Neutrophil (primary cell): Measurements from ENCODE around the gene CALM1.
A peak's percentile ranks its signal among the peaks of the same experiment; 100 is the strongest.

Experiments
- H3K27ac ChIP-seq: fragments of 200-600 bp; sonication (generic); 2 replicates; pipeline ENCODE4 v1.5.1; 2016; ENCODE audit warnings: mild to moderate bottlenecking, moderate library complexity
- H3K27me3 ChIP-seq: fragments of 200-600 bp; sonication (generic); 2 replicates; pipeline ENCODE4 v1.6.0; 2016; ENCODE audit warnings: mild to moderate bottlenecking
- H3K36me3 ChIP-seq: fragments of 200-600 bp; sonication (generic); 2 replicates; pipeline ENCODE4 v1.5.1; 2017
- H3K4me1 ChIP-seq, 2 experiments: fragments of 200-600 bp in 1 of 2; sonication (generic) in 1 of 2; 1 replicate in 1 of 2; 2 replicates in 1 of 2; pipeline versions ENCODE4 v1.5.1 to v1.6.1; 2013 to 2016; ENCODE audit warnings: low read depth in 1 of 2, low read length in 1 of 2, mild to moderate bottlenecking in 1 of 2, moderate library complexity in 1 of 2; ENCODE audit not compliant: control insufficient read depth in 1 of 2, insufficient read depth in 1 of 2
- H3K4me3 ChIP-seq, 2 experiments: fragments of 200-600 bp in 1 of 2; sonication (generic) in 1 of 2; 1 replicate in 1 of 2; 2 replicates in 1 of 2; pipeline ENCODE4 v1.5.1; 2013 to 2016; ENCODE audit warnings: low read depth in 1 of 2, low read length in 1 of 2, mild to moderate bottlenecking in 1 of 2, moderate library complexity in 1 of 2
- H3K9me3 ChIP-seq: fragments of 200-600 bp; sonication (generic); 2 replicates; pipeline ENCODE4 v1.5.1; 2016
- TF ChIP-seq, protein P1 (sequence below): fragments of 200-600 bp; sonication (generic); IDR thresholded peaks from 2 replicates; pipeline ENCODE4 v1.5.1; 2016; ENCODE audit warnings: antibody characterized with exemption

The CALM1 gene

DNA sequence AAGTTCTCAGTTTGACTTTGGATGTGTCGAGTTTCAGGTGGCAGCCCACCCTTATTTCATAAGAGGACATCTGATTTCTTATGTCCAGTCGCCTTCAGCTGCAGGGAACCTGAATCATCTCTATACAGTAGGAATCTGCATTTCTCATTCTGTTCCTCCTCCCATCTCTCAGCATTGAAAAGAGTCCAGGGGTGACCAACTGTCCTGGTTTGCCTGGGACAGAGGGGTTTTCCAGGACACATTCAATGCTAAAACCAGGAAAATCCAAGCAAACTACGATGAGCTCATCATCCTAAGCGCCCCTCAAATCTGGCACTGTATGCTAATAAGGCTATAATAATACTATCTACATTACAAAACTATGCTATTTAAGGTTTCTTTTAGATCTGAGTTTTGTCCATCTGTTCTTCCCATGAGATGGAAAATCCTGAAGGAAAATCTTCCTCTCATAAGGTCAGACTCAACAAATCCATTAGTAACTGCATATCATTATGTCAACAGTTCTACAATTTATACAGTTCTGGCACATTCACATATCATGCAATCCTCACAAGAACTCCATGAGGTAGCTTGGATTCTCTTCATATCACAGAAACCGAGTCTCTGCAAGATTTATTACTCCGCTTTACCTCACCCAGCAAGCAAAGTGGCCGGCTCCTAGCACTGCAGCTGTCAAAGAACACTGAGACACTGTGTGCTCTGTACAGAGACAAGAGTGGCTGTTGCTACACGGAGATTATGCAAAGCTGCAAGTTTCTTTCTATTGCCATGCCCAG, 15.6 kb upstream of the CALM1 start:
- Histone ChIP-seq H3K27ac (no peak overlapping the region), H3K4me1 (peaks cover 24% of the 10 kb centered on the region in 2 experiments), H3K36me3 (no peaks in the 10 kb centered on the region), H3K9me3 (no peaks in the 10 kb centered on the region), H3K4me3 (peak overlapping the region in 1 of 2 experiments; percentile 73), H3K27me3 (no peaks in the 10 kb centered on the region)
- TF ChIP-seq, protein P1, sequence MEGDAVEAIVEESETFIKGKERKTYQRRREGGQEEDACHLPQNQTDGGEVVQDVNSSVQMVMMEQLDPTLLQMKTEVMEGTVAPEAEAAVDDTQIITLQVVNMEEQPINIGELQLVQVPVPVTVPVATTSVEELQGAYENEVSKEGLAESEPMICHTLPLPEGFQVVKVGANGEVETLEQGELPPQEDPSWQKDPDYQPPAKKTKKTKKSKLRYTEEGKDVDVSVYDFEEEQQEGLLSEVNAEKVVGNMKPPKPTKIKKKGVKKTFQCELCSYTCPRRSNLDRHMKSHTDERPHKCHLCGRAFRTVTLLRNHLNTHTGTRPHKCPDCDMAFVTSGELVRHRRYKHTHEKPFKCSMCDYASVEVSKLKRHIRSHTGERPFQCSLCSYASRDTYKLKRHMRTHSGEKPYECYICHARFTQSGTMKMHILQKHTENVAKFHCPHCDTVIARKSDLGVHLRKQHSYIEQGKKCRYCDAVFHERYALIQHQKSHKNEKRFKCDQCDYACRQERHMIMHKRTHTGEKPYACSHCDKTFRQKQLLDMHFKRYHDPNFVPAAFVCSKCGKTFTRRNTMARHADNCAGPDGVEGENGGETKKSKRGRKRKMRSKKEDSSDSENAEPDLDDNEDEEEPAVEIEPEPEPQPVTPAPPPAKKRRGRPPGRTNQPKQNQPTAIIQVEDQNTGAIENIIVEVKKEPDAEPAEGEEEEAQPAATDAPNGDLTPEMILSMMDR = no peak

- Histone ChIP-seq H3K36me3 (no peaks in the 10 kb centered on the region), H3K4me3 (peak overlapping the region; percentile 73 to 93), H3K27ac (peak overlapping the region; percentile 92), H3K4me1 (peaks cover 24% of the 10 kb centered on the region in 2 experiments), H3K9me3 (no peaks in the 10 kb centered on the region), H3K27me3 (no peaks in the 10 kb centered on the region)
- TF ChIP-seq, protein P1 = no peak
Measured at GRCh38 chr14:90381999-90382451, 14.8 kb upstream of the CALM1 start.

- H3K27ac ChIP-seq = peak overlapping the region; percentile 92
- H3K4me1 ChIP-seq = peaks cover 24% of the 10 kb centered on the region in 2 experiments
- H3K27me3 ChIP-seq = no peaks in the 10 kb centered on the region
- H3K36me3 ChIP-seq = no peaks in the 10 kb centered on the region
- H3K9me3 ChIP-seq = no peaks in the 10 kb centered on the region
- TF ChIP-seq, protein P1 = no peak
- peak overlapping the region; percentile 73 to 93 for H3K4me3 ChIP-seq
Measured at GRCh38 chr14:90382491-90383125, 14.2 kb upstream of the CALM1 start.

- Histone ChIP-seq H3K36me3 (no peaks in the 10 kb centered on the region), H3K4me1 (peaks cover 24% of the 10 kb centered on the region in 2 experiments), H3K27ac (peak overlapping the region; percentile 92), H3K4me3 (peak overlapping the region; percentile 73 to 93), H3K9me3 (no peaks in the 10 kb centered on the region), H3K27me3 (no peaks in the 10 kb centered on the region)
- TF ChIP-seq, protein P1 = peak; percentile 76
Measured at GRCh38 chr14:90383126-90383730, 13.6 kb upstream of the CALM1 start.

- peaks cover 7% of the 10 kb centered on the region for H3K27me3 ChIP-seq
- H3K9me3 ChIP-seq = no peaks in the 10 kb centered on the region
- H3K27ac ChIP-seq = peak overlapping the region; percentile 92
- peak overlapping the region; percentile 73 to 93 for H3K4me3 ChIP-seq
- no peaks in the 10 kb centered on the region for H3K36me3 ChIP-seq
- peaks cover 24% of the 10 kb centered on the region in 2 experiments for H3K4me1 ChIP-seq
- TF ChIP-seq, protein P1 = no peak
Measured at GRCh38 chr14:90383731-90384542, 12.9 kb upstream of the CALM1 start.
